GM10266 (cell line): ENCODE results near the gene KRT28.
"Not testable (repeated sequence)": the region's sequence is repeated elsewhere in the genome, so short reads cannot be mapped to it uniquely, and the experiment has no call there.

Experiments
- DNase-seq: peaks from one replicate; pipeline ENCODE4 v3.0.0; 2012; ENCODE audit errors: extremely low spot score
- CTCF ChIP-seq: IDR thresholded peaks from 2 replicates; pipeline ENCODE4 v1.5.1; 2012; ENCODE audit warnings: mild to moderate bottlenecking, low read depth; ENCODE audit not compliant: control insufficient read depth, insufficient read depth; ENCODE audit errors: missing control alignments

Gene KRT28

GRCh38 chr17:40818733-40819527 lies 19.2 kb upstream of the KRT28 start:
- peak; percentile 84 for DNase-seq
- no peak for TF ChIP-seq CTCF

- TF ChIP-seq CTCF = no peak
- DNase-seq = no peak
Measured at GRCh38 chr17:40818343-40818732, 18.6 kb upstream of the KRT28 start.

GRCh38 chr17:40817103-40817682 lies 17.4 kb upstream of the KRT28 start:
- no peak for TF ChIP-seq CTCF
- no peak for DNase-seq

GRCh38 chr17:40816569-40816968 lies 16.8 kb upstream of the KRT28 start:
- TF ChIP-seq CTCF = no peak
- DNase-seq = no peak

GRCh38 chr17:40815381-40815780 lies 15.6 kb upstream of the KRT28 start:
- no peak for TF ChIP-seq CTCF
- DNase-seq = no peak

GRCh38 chr17:40814657-40815056 lies 14.9 kb upstream of the KRT28 start:
- not testable (repeated sequence) for DNase-seq

- no peak for TF ChIP-seq CTCF
- DNase-seq = no peak
Measured at GRCh38 chr17:40813804-40814203, 14.0 kb upstream of the KRT28 start.

GRCh38 chr17:40812639-40813038 lies 12.9 kb upstream of the KRT28 start:
- no peak for DNase-seq
- no peak for TF ChIP-seq CTCF
